GM10248 (cell line): ENCODE results near the gene SLC29A3.

Experiments
- CTCF ChIA-PET: fragments of 300-600 bp; sonication (Branson Sonifier 250); formaldehyde crosslinking; extraction: SDS; loops from one replicate; lab custom pipeline; 2021; ENCODE audit warnings: antibody characterized with exemption; lab: Yijun Ruan, JAX
- POLR2A ChIA-PET: fragments of 350-650 bp; sonication (Branson Sonifier 250); formaldehyde crosslinking; extraction: SDS; loops from one replicate; lab custom pipeline; 2020; ENCODE audit warnings: antibody characterized with exemption; lab: Yijun Ruan, JAX
- DNase-seq: peaks from one replicate; pipeline ENCODE4 v3.0.0; 2012; ENCODE audit errors: extremely low spot score
- TF ChIP-seq, protein P1 (sequence below): IDR thresholded peaks from 2 replicates; pipeline ENCODE4 v1.5.1; 2012; ENCODE audit warnings: mild to moderate bottlenecking, low read depth; ENCODE audit errors: extremely low read depth, missing control alignments, control extremely low read depth

SLC29A3 gene

DNA sequence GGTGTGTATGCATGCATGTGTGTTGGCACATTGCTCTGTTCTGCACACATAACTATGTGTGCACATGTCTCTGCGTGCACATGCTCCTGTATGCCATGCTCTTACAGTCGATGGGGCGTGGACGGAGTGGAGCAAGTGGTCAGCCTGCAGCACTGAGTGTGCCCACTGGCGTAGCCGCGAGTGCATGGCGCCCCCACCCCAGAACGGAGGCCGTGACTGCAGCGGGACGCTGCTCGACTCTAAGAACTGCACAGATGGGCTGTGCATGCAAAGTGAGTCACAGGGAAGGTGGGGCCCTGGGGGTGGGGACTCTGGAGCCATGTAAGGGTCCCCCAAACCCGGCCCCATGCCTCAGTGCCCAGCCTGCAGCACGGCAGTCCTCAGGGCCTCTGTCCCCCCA lies 30.6 kb upstream of the SLC29A3 start:
- TF ChIP-seq, protein P1, sequence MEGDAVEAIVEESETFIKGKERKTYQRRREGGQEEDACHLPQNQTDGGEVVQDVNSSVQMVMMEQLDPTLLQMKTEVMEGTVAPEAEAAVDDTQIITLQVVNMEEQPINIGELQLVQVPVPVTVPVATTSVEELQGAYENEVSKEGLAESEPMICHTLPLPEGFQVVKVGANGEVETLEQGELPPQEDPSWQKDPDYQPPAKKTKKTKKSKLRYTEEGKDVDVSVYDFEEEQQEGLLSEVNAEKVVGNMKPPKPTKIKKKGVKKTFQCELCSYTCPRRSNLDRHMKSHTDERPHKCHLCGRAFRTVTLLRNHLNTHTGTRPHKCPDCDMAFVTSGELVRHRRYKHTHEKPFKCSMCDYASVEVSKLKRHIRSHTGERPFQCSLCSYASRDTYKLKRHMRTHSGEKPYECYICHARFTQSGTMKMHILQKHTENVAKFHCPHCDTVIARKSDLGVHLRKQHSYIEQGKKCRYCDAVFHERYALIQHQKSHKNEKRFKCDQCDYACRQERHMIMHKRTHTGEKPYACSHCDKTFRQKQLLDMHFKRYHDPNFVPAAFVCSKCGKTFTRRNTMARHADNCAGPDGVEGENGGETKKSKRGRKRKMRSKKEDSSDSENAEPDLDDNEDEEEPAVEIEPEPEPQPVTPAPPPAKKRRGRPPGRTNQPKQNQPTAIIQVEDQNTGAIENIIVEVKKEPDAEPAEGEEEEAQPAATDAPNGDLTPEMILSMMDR: no peak
- CTCF ChIA-PET: no interaction called here
- no peak for DNase-seq
- POLR2A ChIA-PET: no interaction called here

DNA sequence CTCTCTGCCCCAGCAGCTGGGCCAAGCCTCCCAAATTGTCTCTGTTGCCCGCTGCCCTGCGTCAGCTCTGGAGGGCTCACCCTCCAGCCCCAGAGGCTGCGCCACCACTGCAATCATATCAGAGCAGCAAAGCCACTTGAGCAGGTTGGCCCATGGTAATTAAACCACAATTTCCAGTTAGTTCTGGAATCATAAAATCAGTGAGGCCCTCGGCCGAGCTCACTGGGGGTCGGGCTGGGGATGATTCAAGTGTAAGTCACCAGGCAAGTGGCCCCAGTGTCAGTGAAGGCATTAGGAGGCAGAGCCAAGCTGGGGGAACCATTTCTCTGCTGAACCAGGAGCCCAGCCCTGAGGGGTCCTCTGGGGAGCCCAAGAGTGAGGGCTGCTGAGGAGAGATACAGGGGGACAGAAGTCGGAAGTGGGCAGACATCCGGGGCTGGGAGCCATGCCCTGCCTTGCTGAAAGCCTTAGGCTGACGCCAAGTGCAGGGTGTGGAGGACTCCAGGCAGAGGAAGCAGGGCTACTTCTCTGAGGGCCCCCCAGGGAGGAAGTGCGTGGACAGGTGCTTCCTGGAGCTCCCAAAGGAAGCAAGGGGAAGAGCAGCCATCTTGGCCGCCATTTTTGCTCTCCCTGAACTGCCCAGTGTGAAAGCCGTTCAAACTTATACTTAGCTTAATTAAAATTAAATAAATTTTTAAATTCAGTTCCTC lies 29.5 kb upstream of the SLC29A3 start:
- no peak for DNase-seq
- ChIA-PET CTCF (interaction anchor here (0.7 to 1.5 kb wide), 3 partner anchors 14 to 20 kb away, joined by 3 read pairs; no protein-coding TSS in a partner anchor), POLR2A (no interaction called here)
- TF ChIP-seq, protein P1: no peak

DNA sequence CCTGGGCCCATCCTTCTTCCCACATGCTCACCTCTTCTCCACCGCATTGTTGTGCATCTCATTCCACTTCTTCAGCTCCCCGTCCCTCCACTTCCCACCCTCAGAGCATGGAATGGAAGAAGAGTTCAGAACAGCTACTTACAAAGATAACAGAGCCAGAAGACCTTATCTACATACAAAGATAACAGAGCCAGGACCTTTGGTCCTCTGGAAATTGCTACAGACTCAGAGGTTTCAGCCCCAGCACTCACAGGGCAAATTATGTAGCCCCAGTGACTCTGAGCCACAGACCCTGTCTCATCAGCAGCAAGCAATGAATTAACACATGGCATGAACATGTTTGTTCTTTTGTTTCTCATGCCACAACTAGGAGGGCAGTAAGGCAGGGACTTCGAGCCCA lies 28.7 kb upstream of the SLC29A3 start:
- DNase-seq: no peak
- POLR2A ChIA-PET: interaction anchor here (0.6 kb wide), 1 partner anchor 28 kb away, joined by 5 read pairs; the partner anchor contains the start of gene SLC29A3
- TF ChIP-seq, protein P1: no peak
- CTCF ChIA-PET: interaction anchor here (0.7 to 1.5 kb wide), 3 partner anchors 13 to 20 kb away, joined by 3 read pairs; no protein-coding TSS in a partner anchor

DNA sequence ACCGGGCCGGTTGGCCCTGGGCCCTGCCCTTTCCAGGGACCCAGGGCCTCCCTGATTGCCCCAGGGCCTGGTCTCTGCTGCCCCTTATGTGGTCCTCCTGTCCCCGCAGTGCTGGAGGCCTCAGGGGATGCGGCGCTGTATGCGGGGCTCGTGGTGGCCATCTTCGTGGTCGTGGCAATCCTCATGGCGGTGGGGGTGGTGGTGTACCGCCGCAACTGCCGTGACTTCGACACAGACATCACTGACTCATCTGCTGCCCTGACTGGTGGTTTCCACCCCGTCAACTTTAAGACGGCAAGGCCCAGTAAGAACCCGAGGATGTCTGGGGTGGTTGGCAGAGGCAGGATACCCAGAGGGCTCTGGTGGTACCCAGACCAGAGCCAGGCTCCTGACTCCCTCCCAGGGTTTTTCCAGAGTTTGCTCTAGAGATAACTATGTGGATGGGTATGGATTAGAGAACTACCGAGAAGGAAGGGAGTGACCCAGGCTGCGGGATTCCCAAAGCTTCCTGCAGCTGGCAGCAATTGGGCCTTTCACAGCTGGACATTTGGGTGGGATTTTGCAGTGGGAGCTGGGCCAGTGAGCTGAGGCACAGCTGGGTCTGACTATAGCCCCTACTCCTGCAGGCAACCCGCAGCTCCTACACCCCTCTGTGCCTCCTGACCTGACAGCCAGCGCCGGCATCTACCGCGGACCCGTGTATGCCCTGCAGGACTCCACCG lies 28.1 kb upstream of the SLC29A3 start:
- ChIA-PET CTCF (interaction anchor here (2.0 kb wide), 1 partner anchor 279 kb away, joined by 7 read pairs; no protein-coding TSS in a partner anchor), POLR2A (no interaction called here)
- DNase-seq: no peak
- TF ChIP-seq, protein P1: no peak

DNA sequence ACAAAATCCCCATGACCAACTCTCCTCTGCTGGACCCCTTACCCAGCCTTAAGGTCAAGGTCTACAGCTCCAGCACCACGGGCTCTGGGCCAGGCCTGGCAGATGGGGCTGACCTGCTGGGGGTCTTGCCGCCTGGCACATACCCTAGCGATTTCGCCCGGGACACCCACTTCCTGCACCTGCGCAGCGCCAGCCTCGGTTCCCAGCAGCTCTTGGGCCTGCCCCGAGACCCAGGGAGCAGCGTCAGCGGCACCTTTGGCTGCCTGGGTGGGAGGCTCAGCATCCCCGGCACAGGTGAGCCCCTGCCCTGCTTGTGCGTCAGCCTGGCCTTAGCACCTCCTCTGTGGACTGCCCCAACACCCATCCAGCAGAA lies 27.5 kb upstream of the SLC29A3 start:
- DNase-seq: no peak
- CTCF ChIA-PET: interaction anchor here (2.0 kb wide), 1 partner anchor 279 kb away, joined by 7 read pairs; no protein-coding TSS in a partner anchor
- POLR2A ChIA-PET: no interaction called here
- TF ChIP-seq, protein P1: no peak

DNA sequence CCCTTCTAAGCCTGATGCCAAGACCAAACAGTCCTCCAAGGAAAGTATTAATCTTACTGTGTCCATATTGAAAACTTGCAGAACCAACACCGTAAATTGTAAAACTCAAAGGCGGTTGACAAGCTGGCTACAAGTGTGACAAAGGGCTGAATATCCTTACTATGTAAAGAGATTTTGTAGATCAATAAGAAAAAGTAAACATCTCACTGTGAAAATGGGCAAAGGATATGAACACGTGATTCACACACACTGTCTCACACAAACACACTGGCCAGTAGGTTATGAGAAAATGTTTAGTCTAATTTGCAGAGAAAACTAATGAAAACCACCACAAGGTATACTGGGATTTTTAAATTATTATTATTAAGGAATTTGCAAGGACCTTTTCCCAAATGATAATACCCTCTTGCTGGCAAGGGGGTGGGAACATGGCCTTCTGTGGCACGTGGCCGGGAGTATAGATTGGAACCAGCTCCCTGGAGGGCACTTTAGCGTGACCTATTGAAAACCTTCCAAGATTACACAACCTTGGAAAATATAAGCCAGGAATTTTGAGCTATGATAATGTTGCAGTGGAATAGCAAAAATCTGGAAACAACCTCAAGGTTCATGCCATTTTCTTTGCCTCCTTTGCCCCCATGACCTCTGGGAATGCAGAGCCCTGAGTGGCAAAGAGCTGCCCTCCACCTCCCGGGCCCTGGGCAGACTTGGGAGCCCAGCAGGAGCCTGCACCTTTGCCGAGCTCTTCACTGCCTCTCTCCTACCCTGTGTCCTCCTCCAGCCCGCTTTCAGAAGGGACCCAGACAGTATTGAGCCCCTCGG lies 26.2 kb upstream of the SLC29A3 start:
- DNase-seq: no peak
- TF ChIP-seq, protein P1: no peak
- ChIA-PET CTCF (interaction anchor here (0.7 to 2.0 kb wide), 5 partner anchors 8 to 604 kb away, joined by 3 to 7 read pairs (median 3); no protein-coding TSS in a partner anchor), POLR2A (no interaction called here)
